HG02840 (cell line): ENCODE measurements around the gene CMSS1.

Experiments
- ATAC-seq: cut with Tn5 transposase; IDR thresholded peaks from one replicate; pipeline ENCODE4 v1.9.1; 2021; ENCODE audit warnings: mild to moderate bottlenecking, moderate library complexity, moderate number of reproducible peaks; ENCODE audit not compliant: unreplicated experiment, low FRiP score

CMSS1 gene

GRCh38 chr3:99954914-99955644 is 137.4 kb downstream of the CMSS1 start:
- ATAC-seq: no peak

GRCh38 chr3:99955773-99956562 is 138.3 kb downstream of the CMSS1 start:
- ATAC-seq: no peak

GRCh38 chr3:99957151-99957796 is 139.6 kb downstream of the CMSS1 start:
- no peak for ATAC-seq

GRCh38 chr3:99958222-99958912 is 140.7 kb downstream of the CMSS1 start:
- no peak for ATAC-seq

- no peak for ATAC-seq
These were observed 142.6 kb downstream of the CMSS1 start for GRCh38 chr3:99960123-99960878.

GRCh38 chr3:99960941-99961340 is 143.3 kb downstream of the CMSS1 start:
- no peak for ATAC-seq

GRCh38 chr3:99961756-99962515 is 144.3 kb downstream of the CMSS1 start:
- ATAC-seq: no peak

GRCh38 chr3:99962703-99963102 is 145.0 kb downstream of the CMSS1 start:
- ATAC-seq: no peak

- ATAC-seq: no peak
These were observed 147.4 kb downstream of the CMSS1 start for GRCh38 chr3:99965077-99965476.

- ATAC-seq: no peak
These were observed 148.2 kb downstream of the CMSS1 start for GRCh38 chr3:99965681-99966408.

- no peak for ATAC-seq
These were observed 149.2 kb downstream of the CMSS1 start for GRCh38 chr3:99966662-99967416.

- ATAC-seq: no peak
These were observed 150.1 kb downstream of the CMSS1 start for GRCh38 chr3:99967796-99968195.

- no peak for ATAC-seq
These were observed 151.5 kb downstream of the CMSS1 start for GRCh38 chr3:99969136-99969535.

- ATAC-seq: peak; percentile 86
These were observed 152.5 kb downstream of the CMSS1 start for GRCh38 chr3:99970198-99970597.

- no peak for ATAC-seq
These were observed 154.1 kb downstream of the CMSS1 start for GRCh38 chr3:99971761-99972160.

GRCh38 chr3:99972380-99973104 is 154.9 kb downstream of the CMSS1 start:
- ATAC-seq: no peak

GRCh38 chr3:99974989-99975388 is 157.3 kb downstream of the CMSS1 start:
- no peak for ATAC-seq
